NCI-H82 treated with DMSO at 0.1 percent for 48 hours (cell line): ENCODE data around the gene ZNF835.

ENCODE experiments used
- DNase-seq: peaks from one replicate; lab custom pipeline; 2025; ENCODE audit not compliant: unreplicated experiment; lab: John Stamatoyannopoulos, UW

The ZNF835 gene

GRCh38 chr19:56663931-56664500 lies 7.5 kb downstream of the ZNF835 start:
- no peak for DNase-seq

GRCh38 chr19:56661248-56661647 lies 10.3 kb downstream of the ZNF835 start:
- no peak for DNase-seq

- no peak for DNase-seq
Observed at GRCh38 chr19:56660381-56661107, 11.0 kb downstream of the ZNF835 start.

- DNase-seq: no peak
Observed at GRCh38 chr19:56654151-56654550, 17.4 kb downstream of the ZNF835 start.

GRCh38 chr19:56643460-56643955 lies 28.0 kb downstream of the ZNF835 start:
- no peak for DNase-seq

GRCh38 chr19:56642711-56643459 lies 28.7 kb downstream of the ZNF835 start, which contains the start of gene SMIM17:
TSS of gene SMIM17 (plus strand) at chr19:56643159. CDS start at chr19:56645668, 2,509 bp downstream.
- DNase-seq: no peak

- DNase-seq: no peak
Observed at GRCh38 chr19:56639217-56639616, 32.3 kb downstream of the ZNF835 start.

GRCh38 chr19:56637976-56638555 lies 33.5 kb downstream of the ZNF835 start:
- no peak for DNase-seq

- DNase-seq: no peak
Observed at GRCh38 chr19:56633021-56633420, 38.5 kb downstream of the ZNF835 start.

- no peak for DNase-seq
Observed at GRCh38 chr19:56625708-56626107, 45.8 kb downstream of the ZNF835 start.

GRCh38 chr19:56623006-56623405 lies 48.6 kb downstream of the ZNF835 start:
- no peak for DNase-seq

GRCh38 chr19:56622374-56622773 lies 49.2 kb downstream of the ZNF835 start:
- DNase-seq: no peak

GRCh38 chr19:56619121-56619520 lies 52.4 kb downstream of the ZNF835 start:
- no peak for DNase-seq

GRCh38 chr19:56617531-56617930 lies 54.0 kb downstream of the ZNF835 start:
- DNase-seq: no peak

- no peak for DNase-seq
Observed at GRCh38 chr19:56613639-56614038, 57.9 kb downstream of the ZNF835 start.

GRCh38 chr19:56612737-56613136 lies 58.8 kb downstream of the ZNF835 start:
- DNase-seq: no peak
